ENCODE data around the gene WNK2. TPM values are rescaled to one million over a fixed set of nuclear protein-coding genes. Genes with fewer than 3 reads are reported as not detected.

WNK2 gene
- total RNA-seq, 2 experiments from 2014 or later: 1.7 to 2.8 TPM

GRCh38 chr9:93244510-93245436, 60.8 kb downstream of the WNK2 start:
- no peaks in the 10 kb centered on the region for H3K4me1 Mint-ChIP-seq (ENCODE audit: low read depth)
- no peaks in the 10 kb centered on the region for H3K27me3 Mint-ChIP-seq
- DNase-seq (no peak), ATAC-seq (no peak)
- no peaks in the 10 kb centered on the region for H3K36me3 Mint-ChIP-seq (ENCODE audit: low read depth)
- no peak overlapping the region for H3K4me3 Mint-ChIP-seq
- no peak overlapping the region for H3K27ac Mint-ChIP-seq
- ChIA-PET CTCF (no interaction called here), POLR2A (no interaction called here)
- no peaks in the 10 kb centered on the region for H3K9me3 Mint-ChIP-seq
- intact Hi-C loops (cut with micrococcal nuclease): no loop called here
- no peak for TF ChIP-seq CTCF (IDR thresholded peaks at IDR 0.05)

- Mint-ChIP-seq H3K4me1 (ENCODE audit: low read depth) (no peaks in the 10 kb centered on the region), H3K36me3 (ENCODE audit: low read depth) (no peaks in the 10 kb centered on the region), H3K27me3 (no peaks in the 10 kb centered on the region), H3K4me3 (no peak overlapping the region), H3K27ac (no peak overlapping the region), H3K9me3 (no peaks in the 10 kb centered on the region)
- TF ChIP-seq CTCF (IDR thresholded peaks at IDR 0.05): no peak
- CTCF ChIA-PET: no interaction called here
- intact Hi-C loops (cut with micrococcal nuclease): no loop called here
- POLR2A ChIA-PET: no interaction called here
- no peak for ATAC-seq
- no peak for DNase-seq
These were observed 61.6 kb downstream of the WNK2 start for GRCh38 chr9:93245437-93245970.

GRCh38 chr9:93246111-93246510, 62.2 kb downstream of the WNK2 start:
- no peak for TF ChIP-seq CTCF (IDR thresholded peaks at IDR 0.05)
- Mint-ChIP-seq H3K4me1 (ENCODE audit: low read depth) (no peaks in the 10 kb centered on the region), H3K4me3 (no peak overlapping the region), H3K9me3 (no peaks in the 10 kb centered on the region), H3K27me3 (no peaks in the 10 kb centered on the region), H3K27ac (no peak overlapping the region), H3K36me3 (ENCODE audit: low read depth) (no peaks in the 10 kb centered on the region)
- ChIA-PET CTCF (no interaction called here), POLR2A (no interaction called here)
- no peak for ATAC-seq
- intact Hi-C loops (cut with micrococcal nuclease): no loop called here
- no peak for DNase-seq

GRCh38 chr9:93246526-93246925, 62.6 kb downstream of the WNK2 start:
- no peak for TF ChIP-seq CTCF (IDR thresholded peaks at IDR 0.05)
- no peak overlapping the region for H3K4me3 Mint-ChIP-seq
- no peaks in the 10 kb centered on the region for H3K27me3 Mint-ChIP-seq
- DNase-seq (no peak), ATAC-seq (no peak)
- POLR2A ChIA-PET: no interaction called here
- no peaks in the 10 kb centered on the region for H3K36me3 Mint-ChIP-seq (ENCODE audit: low read depth)
- intact Hi-C loops (cut with micrococcal nuclease): no loop called here
- H3K9me3 Mint-ChIP-seq: no peaks in the 10 kb centered on the region
- no peaks in the 10 kb centered on the region for H3K4me1 Mint-ChIP-seq (ENCODE audit: low read depth)
- H3K27ac Mint-ChIP-seq: no peak overlapping the region
- CTCF ChIA-PET: no interaction called here

GRCh38 chr9:93247099-93247865, 63.3 kb downstream of the WNK2 start:
- H3K9me3 Mint-ChIP-seq: no peaks in the 10 kb centered on the region
- no peak overlapping the region for H3K27ac Mint-ChIP-seq
- intact Hi-C loops (cut with micrococcal nuclease): no loop called here
- CTCF ChIA-PET: no interaction called here
- no peak for TF ChIP-seq CTCF (IDR thresholded peaks at IDR 0.05)
- POLR2A ChIA-PET: no interaction called here
- H3K36me3 Mint-ChIP-seq (ENCODE audit: low read depth): no peaks in the 10 kb centered on the region
- no peaks in the 10 kb centered on the region for H3K27me3 Mint-ChIP-seq
- DNase-seq: no peak
- no peaks in the 10 kb centered on the region for H3K4me1 Mint-ChIP-seq (ENCODE audit: low read depth)
- H3K4me3 Mint-ChIP-seq: no peak overlapping the region
- no peak for ATAC-seq
